DMS 273 (cell line): ENCODE measurements around the gene ZNF407.

Source experiments
- DNase-seq: peaks from one replicate; lab custom pipeline; 2025; ENCODE audit not compliant: unreplicated experiment; lab: John Stamatoyannopoulos, UW

The ZNF407 gene

DNA sequence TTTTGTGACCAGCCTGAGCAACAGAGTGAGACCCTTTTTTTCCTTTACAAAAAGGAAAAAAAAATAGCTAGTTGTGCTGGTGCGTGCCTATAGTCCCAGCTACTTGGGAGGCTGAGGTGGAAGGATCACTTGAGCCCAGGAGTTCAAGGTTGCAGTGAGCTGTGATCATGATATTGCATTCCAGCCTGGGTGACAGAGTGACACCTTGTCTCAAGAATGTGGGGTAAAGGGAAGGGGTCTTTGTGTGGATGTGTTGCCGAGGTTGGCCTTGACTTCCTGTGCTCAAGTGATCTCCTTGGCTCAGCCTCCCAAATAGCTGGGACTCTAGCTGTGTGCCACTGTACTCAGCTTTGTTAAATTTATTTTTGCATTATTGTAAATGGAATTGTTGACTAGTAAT is 120.6 kb downstream of the ZNF407 start:
- no peak for DNase-seq

GRCh38 chr18:74722237-74722636 is 124.6 kb downstream of the ZNF407 start:
- DNase-seq = no peak

GRCh38 chr18:74724186-74724585 is 126.5 kb downstream of the ZNF407 start:
- DNase-seq = no peak

DNA sequence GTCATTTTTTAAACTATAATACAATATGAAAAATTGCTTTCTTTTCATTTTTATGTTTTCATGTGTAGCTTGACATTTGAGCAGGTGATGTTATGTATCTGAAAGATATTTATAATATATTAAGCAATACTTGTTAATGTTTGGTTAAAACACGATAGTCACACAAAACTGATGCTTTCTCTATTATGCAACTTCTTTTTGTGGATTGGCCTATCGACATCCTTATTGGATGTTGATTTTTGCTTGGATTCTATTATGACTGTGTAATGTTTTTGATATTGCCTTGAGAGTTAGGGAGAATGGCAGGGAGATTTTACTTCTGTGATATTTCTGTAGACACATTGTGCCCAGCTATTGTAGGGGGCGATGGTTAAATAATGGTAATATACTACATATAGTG is 128.0 kb downstream of the ZNF407 start:
- DNase-seq = no peak

DNA sequence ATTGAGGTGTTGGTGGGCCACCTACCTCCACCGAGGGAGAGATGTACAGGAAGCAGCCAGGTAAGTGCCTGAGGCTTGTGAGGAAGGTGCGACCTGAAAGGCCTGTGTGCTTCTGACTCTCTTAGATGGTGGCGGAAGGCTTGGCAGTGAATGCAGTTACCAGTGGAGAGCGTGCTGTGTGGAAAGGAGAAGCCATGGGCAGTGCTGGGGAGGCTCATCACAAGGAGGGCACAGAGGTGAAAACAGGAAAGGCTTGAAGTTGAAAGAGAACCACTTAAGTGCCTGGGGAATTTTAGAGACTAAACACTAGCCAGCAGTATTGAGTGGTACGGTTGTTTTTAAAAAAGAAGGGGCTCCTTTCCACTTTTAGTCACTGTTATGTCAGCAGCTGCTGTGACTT is 130.9 kb downstream of the ZNF407 start:
- DNase-seq = no peak

DNA sequence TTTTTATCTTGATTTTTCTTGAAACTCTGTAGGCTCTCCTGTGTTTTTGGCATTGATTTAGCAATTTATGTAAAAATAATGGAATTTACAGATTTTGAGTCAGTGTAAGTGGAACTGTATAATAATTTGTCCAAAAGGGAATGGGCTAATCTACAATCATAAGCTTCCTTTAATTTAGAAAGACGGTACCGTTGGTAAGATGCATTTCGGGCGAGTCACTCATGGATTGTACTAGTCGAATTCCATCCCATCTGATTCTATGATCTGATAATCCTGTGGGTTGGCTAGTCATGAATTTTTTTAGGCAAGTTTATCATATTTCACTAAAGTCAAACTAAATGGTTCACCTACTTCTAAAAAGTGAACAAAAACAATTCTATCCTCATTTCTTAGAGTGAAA is 133.4 kb downstream of the ZNF407 start:
- DNase-seq = no peak

DNA sequence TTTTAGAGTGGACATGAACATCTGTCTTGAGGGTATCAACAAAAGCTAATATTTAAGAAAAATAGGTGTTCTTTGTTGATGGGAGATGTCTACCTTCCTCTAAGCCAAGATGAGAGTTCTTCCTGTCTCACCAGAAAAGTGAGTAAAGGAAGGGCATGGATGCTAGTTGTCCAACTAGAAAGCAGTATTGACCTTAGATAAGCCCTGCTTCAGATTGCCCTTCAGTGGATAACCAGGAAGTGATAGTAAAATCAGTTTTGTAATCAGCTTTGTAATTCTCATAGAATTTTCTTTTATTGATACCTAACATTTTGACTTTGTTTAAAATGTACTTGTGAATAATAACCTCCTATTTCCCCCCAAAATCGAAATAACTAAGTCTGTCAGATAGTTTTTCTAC is 134.7 kb downstream of the ZNF407 start:
- no peak for DNase-seq

- no peak for DNase-seq
Measured at GRCh38 chr18:74733598-74733997, 135.9 kb downstream of the ZNF407 start.

DNA sequence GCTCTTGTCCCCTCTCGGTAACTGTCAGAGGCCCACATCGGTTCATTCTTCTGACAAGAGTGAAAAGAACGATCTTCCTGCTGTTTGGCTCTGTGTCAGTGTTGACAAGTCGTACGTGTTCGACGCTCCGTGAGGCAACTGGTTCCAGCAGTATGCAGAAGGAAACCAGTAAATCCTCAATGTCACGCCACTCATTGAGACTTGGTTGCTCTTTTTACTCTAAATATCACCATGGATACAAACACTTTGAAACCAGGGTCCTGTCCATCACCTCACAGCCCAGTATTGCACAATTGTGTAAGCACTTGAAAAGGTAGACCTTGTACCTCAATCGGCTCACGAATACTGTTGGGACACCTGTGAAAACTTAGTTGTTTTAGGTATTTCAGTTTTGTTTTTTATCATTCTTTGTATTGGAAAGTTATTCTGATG is 136.4 kb downstream of the ZNF407 start:
- DNase-seq = no peak

- no peak for DNase-seq
Measured at GRCh38 chr18:74739926-74740325, 142.3 kb downstream of the ZNF407 start.

DNA sequence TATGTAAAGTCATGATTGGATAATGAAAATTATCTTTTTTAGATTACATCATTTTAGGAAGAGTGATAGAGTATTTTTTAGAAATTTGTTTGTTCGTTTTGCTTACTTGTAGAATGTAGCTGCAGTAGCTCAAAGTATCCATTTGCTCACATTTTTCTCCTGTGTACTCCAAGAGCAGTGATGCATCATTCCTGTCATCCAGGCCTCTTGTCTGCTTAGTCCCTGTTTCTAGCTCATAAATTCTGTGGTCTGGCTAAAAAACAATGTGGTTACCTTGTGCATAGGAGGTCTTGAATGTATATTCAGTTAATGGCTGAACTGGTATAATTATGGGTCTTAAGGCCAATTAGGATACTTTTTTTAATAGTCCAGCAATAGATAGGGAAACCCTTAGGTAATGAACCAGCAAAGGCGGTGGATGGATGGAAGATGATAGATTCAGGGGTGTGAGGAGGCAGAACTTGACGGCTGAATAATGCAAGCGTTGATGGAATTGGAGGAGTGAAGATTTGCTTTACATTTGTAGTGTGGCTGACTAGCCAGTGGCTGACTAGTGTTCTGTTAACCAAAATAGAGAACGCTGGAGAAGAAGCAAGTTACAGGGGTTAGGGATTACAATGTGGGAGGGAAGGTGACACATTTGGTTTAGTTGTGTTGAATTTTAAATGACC is 145.0 kb downstream of the ZNF407 start:
- DNase-seq = no peak

DNA sequence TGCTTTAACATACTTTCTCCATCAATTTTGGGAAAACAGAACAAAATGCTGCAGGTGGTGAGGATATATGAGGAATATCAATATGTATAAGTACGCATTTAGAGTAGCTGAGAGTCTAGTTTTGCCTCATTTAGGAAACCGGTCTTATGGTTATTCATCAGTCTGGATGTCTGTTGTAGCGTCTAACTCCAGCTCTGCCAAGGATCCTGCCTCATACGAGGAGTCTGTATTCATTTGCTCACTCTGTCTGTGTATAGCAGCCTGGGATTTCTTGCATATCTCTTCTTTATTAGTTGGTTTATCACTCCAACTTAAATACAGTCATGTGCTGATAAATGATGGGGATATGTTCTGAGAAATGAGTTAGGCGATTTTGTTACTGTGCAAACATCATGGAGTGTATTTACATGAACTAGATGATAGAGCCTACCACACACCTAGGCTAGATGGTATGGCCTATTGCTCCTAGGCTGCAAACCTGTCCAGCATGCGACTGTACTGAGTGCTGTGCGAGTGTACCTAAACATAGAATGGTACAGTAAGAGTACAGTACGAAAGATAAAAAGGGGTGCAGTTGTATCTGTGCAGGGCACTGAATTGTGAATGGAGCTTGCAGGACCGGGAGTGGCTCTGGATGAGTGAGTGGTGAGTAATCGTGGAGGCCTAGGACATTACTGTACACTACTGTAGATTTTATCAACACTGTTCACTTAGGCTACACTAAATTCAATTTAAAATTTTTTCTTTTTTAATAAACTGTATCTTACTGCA is 148.1 kb downstream of the ZNF407 start:
- DNase-seq = no peak

DNA sequence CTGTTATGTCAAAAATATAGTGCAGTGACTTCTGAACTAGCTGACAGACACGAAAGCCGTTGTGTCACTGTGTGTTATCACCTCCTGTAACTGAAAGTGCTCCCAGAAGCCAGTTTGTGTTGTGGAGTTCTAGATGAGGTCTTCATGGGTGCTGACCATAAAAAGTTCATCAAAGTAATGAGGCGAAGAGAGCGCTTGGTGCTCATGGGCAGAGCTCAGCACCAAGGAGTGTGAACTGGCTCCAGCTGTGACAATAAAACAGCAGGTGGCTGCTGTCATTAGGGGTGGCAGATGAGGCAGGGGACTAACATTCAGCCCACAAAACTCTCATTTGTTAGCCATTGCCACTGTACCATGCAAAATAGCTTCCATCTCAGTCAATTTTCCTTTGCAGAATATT is 151.1 kb downstream of the ZNF407 start:
- DNase-seq = no peak

DNA sequence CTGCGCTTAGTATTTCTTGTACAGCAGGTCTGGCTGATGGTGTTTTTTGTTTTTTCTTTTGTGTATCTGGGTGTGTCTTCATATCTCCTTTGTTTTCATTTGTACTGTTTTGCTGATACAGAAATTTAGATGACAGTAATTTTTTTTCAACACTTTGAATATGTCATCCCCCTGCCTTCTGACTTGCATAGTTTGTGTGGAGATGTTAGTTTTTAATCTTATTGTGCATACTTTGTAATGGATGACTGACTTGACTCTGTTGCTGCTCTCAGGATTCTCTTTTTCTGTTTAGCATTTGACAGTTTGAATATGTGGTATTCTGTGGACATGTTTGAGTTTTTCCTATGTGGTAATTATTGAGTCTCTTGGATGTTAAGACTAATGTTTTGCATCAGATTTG is 161.3 kb downstream of the ZNF407 start:
- DNase-seq = no peak

GRCh38 chr18:74760026-74760425 is 162.4 kb downstream of the ZNF407 start:
- DNase-seq = no peak

DNA sequence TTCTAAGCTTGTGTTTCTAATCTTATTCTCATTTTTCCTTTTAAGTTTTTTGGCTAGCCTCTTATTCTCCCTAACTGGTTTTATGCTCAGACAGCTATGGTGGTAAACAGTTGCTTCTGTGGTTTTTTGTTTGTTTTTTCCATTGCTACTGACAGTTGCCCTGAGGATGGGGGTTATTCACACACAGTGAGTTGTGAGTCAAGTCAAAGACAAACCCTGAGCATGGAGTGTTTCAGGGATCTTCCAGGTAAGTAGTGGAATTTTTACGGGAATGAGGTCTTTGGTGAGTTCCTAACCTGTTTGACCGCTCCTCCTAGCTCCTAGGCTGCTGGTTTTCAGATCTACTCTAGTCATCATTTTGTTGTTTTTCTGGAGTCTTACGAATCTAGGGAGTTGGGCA is 162.8 kb downstream of the ZNF407 start:
- no peak for DNase-seq

GRCh38 chr18:74766251-74766650 is 168.6 kb downstream of the ZNF407 start:
- DNase-seq = no peak

DNA sequence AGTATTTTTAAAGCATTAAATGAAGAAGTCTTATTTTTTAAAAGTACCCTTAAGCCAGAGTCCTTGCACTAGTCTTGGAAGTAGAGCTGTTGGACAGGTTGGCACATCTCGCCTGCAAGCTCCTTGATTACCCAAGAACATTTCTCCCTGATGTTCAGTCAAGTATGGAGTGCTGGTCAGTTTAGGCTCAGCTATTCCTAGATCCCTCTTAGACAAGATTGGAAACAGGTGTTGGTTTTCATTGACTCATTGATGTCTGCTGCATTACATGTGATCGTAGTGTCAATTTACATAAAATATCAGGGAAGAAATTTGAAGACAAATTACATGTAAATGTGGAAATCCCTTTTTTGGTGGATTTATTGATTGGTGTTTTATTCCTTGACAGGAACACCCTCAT is 170.4 kb downstream of the ZNF407 start:
- no peak for DNase-seq

DNA sequence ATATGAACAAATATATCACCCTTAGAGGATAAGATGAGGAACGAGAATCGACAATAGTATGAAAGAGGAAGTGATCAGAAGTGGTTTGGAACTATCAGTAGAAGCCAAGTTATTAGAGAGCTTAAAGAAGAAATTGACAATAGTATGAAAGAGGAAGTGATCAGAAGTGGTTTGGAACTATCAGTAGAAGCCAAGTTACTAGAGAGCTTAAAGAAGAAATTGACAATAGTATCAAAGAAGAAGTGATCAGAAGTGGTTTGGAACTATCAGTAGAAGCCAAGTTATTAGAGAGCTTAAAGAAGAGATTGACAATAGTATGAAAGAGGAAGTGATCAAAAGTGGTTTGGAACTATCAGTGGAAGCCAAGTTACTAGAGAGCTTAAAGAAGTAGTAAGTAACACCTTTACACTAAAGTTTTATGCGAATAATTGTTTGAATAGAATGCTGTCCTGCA is 175.5 kb downstream of the ZNF407 start:
- DNase-seq = no peak

GRCh38 chr18:74774486-74774885 is 176.8 kb downstream of the ZNF407 start:
- DNase-seq = no peak

DNA sequence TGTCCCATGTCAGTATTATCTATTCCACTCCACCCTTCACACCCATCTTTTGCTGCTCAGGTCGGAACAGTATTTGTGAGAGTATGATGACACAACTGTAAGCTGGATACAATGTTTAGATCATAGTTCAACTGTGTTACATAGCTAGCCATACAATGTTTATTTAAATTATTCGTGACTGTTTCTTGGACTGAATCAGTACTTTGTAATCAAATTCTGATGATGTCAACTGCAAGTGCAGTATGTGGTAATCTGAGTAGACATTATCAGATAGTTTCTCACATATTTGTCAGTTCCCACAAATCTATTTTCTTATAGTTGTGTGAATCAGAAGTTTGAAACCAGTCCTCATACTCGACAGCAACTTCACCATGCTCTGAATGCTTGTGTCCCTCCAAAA is 177.6 kb downstream of the ZNF407 start:
- DNase-seq = no peak

DNA sequence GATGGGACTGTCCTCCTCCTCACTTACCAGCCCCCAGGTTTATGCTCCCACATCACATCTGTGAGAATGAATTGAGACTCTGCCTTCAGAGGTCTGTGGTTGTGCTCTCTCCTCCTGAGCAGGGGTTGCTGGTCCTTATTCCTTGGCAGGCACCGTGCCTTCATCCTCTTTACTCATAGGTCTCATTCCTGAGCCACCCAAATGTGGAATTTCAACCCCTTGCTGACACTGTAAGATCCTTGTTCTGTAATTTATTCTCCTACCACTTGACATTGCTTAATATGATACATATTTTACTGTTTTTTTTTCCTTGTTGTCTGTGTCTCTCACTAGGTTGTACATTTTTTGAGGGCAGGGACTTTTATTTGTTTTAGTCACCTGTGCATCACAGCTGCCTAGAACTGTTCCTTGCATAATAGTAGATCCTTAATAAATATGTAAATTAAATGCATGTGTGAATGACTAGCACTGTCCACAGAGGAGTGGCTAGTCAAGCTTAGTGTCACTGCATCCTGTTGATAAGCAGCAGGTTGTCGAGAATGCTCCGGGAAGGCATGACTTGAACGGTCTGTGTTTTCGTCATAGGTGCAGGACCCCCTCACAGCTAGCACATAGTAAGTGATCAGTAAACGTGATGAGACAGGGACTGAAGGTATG is 180.6 kb downstream of the ZNF407 start:
- DNase-seq = no peak
